ENCODE data around the gene CACNA2D4.
A peak's percentile ranks its signal among the peaks of the same experiment; 100 is the strongest.

Gene CACNA2D4

DNA sequence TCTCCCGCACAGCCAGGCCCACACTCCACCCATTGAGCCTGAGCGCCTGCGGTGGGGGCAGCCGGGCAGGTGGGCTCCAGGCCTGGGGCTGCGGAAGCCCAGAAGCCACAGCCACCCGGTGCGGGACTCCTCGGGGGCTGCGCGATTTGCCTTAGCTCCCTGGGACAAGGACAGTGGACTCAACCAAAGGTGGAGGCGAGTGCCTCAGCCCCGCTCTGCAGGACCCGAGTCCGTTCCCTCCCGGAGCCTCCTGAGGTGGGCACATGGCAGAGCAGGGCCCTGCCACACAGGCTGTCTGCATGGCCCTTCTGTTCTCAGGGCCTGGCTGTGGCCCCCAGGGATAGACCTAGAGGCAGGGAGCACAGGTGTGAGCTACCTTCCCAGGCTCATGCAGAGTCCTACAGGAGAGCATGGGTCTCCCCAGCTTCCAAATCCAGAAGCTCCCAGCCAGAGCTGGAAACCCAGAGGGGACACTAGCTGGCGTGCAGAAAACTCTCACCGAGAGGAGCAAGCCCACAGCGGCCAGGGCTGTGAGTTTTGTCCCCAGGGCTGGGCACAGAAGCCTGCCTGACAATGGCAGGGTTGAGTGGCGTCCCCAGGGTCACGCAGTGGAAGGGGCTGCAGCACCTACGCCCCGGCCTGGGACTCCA lies 120.3 kb downstream of the CACNA2D4 start:
- DNase-seq = no peak

DNA sequence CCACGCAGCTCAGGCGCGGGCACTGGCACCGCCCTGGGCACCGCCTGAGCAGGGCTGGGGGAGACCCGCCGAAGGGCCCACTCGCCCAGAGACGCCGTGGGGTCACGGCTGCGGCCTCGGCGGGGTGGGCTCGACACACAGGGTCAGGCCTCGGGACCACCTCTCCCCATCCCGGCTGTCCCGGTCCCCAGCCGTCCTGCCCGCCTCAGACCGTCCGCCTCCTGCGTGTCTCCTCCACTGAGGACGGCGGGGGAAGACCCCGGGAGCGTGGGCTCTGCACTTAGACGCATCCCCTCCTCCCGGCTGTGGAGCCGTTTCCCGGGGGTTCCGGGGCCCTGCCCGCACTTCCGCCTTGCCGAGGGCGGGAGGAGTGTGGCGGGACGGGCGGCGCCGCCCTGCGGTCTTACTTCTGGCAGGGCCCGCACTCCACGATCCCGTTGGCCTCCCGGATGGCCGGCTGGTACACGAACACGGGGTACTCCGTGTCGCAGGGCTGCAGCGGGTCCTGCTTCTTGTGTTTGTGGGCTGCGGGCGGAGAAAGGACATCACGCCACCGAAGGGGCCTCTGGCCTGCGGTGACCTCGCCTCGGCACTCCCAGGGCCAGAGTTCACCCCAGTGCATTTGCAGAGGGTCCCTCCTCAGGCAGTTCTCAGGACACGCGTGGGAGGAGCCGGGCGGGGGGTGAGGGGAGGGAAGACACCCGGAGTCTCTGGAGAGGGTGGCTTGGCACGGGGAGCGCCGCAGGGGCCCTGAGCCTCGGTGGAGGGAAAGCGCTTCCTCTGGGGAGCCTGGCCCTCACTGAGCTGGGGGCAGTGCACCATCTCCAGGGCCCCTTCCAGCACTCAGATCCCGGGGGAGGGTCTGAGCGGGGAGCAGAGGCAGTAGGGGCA lies 121.2 kb downstream of the CACNA2D4 start:
- DNase-seq = no peak

DNA sequence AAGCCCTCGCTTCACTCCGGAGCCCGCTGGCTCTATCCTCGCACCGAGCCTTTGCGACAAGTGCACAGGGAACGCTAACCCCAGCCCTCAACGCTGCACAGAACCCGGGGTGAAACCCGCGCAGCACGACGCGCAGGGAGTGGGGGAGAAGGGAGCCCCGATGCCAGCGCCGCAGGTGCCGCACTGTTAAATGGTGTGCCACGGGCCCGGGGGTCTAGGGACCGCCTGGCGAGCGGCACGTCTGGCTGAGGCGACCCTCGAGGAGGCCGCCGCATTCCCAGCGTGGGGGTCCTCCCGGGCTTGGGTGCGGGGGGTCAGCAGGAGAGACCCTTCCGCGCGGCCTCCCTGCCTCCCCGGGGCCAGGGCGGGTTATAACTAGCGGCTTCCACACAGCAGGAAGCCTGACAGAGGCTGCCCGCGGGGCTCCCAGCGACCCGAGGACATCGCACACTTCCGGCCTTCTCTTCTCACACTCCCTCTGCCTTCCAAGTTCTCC lies 121.9 kb downstream of the CACNA2D4 start:
- no peak for DNase-seq

DNA sequence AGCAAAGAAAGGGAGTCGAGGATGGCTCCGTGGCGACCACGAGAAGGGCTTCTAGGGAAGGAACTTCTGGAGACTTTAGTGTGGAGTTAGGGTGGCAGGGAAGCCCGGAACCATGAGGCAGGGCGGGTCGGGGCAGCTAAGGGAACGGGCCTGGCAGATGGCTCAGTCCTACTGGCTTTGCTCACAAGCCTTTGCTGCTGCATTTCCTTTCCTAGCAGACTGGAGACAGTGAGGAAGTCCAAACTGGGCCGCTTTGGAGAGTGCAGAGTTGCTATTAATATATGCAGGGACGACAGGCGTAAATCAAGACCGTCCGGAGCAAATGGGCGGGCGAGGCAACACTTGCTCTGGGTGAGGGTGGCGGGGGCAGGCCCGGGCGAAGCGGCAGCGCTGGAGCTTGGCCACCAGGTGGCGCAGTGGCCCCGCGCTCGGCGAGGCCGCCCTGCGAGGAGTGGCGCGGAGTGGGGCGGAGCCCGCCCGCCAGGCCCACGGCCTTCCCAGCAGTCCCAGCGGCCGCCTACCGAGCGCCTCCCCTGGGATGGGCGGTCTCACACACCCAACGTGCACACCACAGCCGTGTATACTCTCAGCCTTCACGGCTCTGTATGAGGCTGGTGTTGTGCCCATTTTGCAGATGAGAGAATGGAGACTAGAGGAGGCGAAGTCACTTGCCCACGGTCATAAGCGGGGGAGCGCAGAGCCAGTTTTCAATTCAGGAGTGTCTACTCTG lies 122.5 kb downstream of the CACNA2D4 start:
- DNase-seq = peak; percentile 91

DNA sequence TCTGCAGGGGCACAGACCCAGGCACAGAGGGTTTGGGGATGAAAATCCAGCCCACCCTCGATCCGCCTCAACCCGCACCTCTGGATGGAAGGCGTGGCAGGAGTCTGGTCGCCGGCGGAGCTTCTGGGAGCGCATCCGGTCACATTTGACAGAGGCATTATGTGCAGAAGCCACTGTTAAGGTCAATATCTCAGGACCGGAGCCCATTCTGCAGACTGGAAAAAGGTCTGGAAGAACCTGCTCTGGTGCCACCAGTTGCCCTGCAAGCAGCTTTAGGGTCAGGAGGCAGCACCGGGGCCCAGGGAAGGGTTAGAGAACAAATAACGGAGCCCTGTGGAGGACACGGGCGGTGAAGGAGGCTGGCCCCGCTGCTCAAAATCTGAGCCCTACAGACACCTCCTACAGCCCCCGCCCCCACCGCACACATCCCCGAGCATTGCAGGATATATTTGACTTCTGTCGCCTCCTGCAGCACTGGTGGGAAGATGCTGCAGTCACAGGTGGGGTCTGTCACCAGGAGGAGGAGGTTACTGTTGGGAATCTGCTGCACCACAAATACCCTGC lies 123.1 kb downstream of the CACNA2D4 start:
- DNase-seq = no peak

DNA sequence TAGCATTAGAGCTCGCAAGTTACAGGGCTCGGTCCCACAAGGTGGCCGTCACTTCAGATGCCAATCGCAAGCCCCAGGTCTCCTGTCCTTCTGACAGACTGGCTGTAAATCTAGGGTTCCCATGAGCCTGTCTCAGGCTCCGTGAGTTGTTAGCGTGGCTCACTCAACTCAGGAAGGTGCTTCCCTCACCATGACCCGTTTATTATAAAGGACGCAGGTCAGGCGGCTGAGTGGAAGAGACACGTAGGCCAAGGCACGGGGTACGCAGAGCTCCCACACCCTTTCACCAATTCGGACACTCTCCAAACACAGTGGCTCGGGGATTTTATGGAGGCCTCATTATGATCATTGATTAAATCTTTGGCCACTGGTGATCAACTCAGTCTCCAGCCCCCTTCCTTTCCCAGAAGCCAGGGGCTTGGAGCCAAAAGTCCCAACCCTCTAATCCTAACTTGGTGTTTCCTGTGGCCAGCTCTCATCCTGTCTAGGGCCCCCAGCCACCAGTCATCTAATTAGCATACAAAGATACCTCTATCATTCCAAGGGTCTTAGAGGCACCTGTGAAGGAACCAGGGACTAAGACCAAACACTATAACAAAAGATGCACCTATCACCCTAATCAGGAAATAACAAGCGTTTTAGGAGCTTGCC lies 123.9 kb downstream of the CACNA2D4 start:
- DNase-seq = no peak

DNA sequence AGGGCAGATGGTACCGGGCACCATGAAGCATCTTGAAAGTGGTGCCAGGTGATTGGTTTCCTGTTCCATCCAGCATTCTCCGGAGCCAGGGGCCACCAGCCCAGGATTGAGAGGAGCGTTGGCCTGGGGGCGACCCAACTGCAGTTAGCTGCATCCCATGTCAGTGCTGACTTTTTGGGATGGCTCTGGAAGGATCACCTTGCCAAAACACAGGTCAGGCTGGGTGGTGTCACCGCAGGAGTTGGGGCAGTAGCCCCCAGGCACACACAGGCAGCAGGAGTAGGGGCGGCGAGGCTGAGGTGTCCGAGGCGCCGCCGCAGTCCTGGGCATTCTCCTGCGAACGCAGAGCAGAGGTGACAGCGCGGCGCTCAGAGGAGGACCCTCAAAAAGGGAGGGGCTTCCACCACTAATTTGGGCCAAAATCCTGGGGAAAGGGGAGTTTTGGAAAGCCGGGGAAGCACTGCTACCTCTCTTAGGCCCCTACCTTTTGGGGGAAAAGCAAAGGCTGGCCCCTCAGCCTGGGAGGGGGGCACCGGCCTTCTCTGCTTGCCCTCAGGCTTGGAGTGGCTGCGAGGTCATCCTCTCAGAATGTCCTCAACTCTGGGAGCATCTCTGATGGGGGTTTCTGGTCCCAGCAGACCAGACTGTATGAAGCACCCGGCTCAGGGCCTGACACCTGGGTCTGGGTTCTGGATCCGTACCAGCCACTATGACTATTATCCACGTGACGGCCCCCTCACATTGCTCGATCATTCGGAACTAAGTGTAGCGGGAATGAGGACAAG lies 124.8 kb downstream of the CACNA2D4 start:
- no peak for DNase-seq

DNA sequence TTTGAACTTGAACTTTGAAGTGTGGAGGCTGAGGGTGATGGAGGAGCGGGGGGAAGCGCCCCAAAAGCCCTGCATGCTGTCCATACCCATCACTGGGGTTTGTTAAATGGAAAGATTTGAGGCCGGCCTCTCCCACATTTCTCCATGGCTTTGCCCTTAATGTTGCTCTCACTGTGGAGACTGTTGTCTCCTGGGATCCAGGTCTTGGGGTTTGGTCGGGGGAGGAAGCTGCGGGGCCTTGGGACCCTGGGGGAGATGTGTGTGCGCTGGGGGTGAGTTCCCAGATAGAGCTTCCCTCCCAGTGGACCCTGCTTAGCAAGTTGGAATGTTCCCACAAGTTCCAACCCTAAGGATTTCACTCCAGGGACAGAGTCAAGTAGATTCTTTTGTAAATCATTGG lies 126.0 kb downstream of the CACNA2D4 start:
- no peak for DNase-seq

DNA sequence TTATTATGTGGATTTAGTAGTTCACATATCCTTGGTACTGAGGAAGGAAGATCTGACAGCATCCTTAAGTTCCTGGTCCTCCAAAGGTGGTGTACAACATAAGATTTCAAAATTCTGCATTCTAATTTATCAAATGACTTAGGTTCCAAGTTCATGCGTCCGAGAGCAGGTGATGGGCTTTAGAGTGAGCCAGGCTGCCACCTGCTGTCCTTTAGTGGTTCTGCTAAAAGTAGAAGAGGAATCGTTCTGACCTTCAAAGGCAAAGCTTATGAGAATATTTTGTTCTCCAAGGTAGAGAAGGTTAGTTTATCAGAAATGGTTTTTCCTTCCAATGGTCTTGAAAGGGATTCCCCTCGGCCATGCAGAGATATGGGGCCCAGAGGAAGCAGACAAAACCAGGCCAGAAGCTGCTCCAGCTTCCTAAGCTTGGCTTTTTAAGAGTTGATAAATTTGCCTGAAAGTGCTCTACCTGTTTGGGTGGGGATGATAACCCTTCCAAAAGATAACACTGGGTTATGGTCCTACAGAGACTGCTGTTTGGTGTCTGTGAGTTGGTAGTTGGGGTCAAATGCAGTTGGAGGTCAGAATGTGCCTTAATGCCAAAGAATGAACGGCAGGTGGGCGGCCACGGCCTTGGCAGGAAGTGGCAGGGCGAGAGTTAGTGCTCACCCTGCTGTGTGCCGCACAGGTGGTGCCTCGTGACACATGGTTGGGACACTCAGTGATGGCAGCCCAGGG lies 127.2 kb downstream of the CACNA2D4 start:
- DNase-seq = peak; percentile 80

DNA sequence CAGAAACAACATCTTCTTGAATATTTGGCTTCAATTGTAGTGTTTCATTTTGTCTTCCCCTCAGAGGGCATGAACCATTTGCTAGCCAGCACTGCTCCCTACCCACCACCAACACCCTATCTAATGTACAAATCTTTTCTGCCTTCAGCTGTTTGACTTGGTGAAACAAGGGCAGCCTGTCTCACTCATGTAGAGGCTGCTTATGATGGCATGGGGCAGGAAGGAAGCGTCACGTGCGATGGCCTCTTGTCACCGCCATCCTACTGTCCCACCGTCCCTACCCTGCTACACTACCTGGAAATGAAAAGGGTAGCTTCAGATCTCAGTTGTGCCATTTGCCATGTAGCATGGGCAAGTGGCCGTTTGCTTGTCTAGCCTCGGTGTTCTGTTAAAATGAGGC lies 128.0 kb downstream of the CACNA2D4 start:
- DNase-seq = no peak

DNA sequence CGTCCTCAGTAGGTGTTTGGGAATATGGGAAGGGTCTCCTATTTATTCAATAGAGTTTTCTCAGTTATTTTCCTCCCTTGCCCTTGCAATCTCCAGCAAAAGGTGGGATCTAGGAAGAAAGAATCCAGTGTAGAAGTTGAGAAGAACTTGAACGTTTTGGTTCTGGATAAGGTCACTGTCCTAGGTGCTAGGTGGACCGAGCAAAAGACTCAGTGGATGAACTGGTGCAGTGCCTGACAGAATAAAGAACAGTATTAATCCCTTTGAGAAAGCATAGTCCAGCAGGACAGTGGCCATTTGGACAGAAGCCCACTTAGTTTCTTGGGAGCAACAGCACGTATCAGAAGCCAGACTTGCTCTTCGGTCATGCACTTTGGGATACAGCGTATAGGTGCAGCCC lies 130.7 kb downstream of the CACNA2D4 start:
- DNase-seq = no peak

DNA sequence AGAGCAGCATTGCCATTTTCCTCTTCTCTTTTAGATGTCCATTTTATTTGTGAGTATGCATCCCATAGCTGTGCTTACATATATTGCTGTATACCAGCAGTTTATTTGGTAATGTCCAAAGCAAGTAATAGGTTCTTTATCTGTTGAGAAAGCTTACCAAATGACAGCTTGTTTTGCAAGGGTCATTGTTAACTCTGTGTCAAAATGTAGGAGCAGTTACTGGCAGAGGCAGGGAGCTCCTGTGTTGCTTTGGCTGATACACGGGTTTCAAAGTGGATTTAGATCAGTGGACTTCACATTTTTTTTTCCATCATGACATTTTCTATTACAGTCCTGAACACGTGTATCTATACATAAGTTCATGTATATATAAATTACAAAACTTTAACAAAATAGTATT lies 136.2 kb downstream of the CACNA2D4 start:
- DNase-seq = no peak

DNA sequence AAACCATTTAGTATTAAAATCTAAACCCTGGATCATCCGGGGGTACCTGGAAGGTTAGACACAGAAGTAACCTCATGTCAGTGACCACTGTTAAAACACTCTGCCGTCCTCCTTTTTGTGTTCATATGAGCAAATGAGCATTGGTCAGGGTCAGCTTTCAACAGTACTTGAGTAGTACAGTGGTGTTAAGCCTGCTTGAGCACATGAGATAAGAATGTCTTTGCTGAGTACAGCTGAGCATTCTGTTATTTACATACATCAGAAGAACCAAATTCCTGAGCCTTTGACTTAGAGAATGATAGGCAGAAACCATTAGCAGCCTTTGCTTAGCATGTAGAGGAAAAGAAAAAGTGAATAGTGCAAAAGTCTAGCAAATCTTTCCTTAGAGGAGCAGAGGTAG lies 136.7 kb downstream of the CACNA2D4 start:
- no peak for DNase-seq

DNA sequence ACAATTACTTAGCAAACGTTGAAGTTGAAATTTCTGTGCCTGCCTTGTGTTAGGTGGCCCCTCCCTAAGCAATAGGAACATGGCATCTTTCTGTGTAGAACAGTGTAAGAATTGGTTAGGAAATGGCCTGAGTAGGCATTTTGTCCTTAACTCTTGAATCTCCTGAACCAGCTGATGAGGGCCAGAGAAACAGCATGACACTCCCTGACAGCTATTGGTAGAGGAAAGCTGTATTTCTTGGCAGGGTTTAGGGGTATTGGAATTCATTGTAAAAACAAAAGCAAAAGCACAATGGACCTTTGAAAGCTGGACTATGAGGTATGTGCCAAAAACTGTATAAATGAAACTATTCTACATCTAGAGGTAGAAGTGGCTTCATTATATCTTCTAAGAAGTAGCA lies 138.7 kb downstream of the CACNA2D4 start:
- DNase-seq = peak; percentile 71

DNA sequence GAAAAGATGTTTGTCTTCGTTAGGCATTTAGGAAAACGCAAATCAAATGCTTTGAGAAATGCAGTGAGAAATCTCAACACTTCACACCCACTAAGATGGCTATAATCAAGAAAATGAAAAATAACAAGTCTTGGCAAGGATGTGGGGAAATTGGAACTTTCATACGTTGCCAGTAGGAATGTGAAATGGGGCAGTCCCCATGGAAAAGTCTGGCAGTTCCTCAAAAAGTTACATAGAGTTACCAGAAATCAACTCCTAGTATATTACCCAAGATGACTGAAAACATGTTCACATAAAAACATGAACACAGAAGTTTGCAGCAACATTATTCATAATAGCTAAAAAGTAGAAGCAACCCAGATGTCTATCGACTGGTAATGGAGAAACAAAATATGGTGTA lies 139.5 kb downstream of the CACNA2D4 start:
- no peak for DNase-seq

DNA sequence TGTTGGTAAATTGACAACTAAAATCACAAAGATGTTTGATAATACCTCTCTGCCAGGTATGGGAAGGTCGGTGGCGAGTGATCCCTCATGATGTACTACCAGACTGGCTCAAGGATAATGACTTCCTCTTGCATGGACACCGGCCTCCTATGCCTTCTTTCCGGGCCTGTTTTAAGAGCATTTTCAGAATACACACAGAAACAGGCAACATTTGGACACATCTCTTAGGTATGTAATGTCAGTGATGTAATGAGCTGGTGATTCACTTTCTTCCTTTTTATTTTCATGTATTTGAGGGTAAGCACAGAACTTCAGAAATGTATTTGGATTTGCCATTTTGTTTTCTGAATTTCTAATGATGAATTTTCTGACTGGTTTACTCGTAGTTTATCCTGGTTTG lies 140.7 kb downstream of the CACNA2D4 start:
- no peak for DNase-seq

DNA sequence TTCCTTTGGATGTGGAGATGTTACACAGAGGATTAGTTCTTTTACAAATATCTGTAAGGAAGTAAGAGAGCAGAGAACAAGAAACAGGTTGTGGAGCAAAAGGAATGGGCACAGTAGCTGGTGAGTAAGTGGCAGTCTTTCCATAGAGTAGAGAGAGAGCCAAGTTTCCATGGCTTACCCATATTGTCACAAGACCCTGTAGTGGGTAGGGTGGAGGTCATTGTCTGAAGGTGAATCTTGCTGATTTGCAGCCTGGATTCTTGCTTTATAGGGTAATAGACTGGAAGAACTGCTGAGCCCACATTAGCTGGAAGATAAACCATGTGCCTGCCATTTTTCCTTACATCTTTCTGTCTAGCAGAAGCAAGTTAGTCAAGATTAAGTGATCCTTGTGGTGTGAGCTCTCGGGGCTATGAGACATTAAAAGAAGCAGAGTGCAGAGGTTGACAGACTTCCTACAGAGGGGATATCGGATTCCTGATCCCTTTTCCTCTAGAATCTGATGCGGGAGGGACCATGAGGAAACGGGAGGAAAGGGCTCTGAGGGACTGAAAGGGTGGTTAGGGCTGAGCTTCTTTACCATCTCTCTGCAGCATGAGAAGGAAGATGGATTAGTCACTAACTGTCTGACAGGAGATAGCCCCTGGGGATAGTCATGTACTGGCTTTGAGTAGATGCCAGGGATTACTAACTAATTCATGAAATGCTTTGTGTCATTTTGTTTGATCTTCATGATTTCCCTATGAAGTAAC lies 142.1 kb downstream of the CACNA2D4 start:
- DNase-seq = no peak

DNA sequence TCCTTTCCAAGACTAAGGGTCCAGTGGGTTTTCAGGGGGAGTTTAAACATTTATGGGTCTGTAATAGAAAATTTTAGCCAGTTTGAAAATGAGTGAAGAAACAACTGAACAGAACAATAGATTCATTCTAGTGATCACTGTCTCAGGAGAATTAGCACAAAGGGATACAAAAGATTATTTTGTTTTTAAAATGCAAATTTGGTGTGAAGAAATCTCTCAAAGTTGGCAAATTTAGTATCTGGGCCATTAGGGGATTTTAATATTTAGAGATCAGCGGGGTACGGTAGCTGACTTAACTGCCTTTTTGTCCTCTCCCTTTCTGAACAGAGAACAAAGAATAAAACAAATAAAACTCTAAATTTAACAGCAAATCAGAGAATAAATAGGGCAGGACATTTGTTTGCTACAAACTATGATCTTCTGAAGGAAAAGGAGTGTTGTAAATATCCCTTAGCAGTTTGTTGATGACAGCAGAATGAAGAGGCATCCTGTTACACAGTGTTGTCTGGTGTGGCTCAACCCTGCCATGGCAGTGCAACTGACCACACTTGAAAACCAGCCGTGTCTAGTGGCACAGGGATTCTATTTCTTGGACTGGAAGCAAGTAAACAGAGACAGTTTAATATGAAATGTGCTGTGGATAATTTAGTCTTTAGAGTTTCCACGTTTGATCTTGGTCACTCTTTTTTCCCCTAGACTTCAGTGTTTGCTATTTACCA lies 144.4 kb downstream of the CACNA2D4 start:
- peak; percentile 61 for DNase-seq

DNA sequence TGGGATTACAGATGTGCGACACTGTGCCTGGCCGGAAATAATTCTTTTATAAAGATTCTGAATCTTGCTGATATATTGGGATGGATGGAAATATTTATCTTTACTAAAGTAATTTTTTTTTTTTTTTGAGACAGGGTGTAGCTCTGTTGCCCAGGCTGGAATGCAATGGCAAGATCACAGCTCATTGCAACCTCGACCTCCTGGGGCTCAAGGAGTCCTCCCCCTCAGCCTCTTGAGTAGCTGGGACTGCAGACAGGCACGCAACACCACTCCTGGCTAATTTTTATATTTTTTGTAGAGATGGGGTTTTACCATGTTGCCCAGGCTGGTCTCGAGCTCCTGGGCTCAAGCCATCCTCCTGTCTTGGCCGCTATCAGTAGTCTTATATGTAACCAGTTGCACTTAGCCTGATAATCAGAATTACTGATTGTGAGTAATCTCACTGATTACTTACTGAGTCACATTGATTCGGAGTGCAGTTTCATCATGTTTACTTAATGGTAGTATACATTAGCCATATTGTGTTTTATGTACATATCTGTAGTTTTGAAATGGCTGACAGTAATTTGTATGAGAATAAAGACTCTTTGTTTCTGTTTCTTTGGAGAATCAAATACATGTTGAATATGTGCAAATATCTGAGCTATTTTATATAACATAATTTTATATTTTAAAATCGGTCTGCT lies 148.5 kb downstream of the CACNA2D4 start:
- no peak for DNase-seq
